ENCODE results near the gene HPD.
"Not testable (repeated sequence)": the region's sequence is repeated elsewhere in the genome, so short reads cannot be mapped to it uniquely, and the experiment has no call there.

HPD gene

GRCh38 chr12:121797937-121798786 lies 60.5 kb downstream of the HPD start:
- no peak for DNase-seq

- DNase-seq = no peak
Observed at GRCh38 chr12:121796855-121797751, 61.6 kb downstream of the HPD start.

DNA sequence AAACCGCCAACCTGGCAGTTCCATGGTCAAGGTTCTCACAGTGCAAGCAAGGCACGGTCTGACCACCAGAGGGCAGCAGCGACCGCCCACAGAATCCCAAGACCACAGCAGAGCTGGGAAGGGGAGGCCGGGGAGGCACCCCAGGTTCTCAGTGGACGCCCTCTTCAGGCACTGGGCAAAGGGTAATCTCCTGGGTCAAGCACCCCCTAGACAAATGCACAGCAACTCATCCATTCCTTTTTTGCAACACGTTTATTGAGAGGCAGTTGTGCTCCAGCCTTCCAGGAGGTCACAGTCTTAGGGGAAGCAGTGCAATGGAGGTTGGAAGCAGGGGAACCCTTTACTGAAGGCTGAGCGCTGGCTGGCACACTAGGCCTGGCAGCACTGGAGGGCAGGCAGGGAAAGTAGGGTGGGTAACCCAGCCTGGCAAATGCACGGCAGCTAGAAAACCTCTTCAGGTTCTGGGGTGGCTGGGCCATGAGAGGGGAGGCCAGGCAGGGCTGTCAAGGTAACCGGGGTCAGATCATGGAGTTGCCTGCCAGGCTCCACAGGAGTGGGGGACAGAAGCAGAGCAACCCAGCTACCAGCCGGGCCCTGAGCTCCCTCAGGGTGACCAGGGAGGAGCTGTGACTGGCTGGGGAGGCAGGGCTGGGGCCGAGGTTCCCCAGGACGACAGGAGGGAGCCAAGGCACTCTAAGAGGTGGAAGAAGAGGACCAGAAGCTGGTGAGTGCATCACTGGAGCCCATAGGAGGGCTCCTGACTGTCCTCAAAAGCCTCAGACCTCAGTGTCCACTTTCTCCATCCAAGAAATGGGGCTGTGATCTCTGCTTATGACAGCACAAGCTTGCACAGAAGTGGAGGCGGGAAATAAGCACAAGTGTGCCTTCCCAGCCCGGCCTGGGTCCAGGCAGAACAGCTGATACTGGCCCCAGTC lies 63.4 kb downstream of the HPD start:
- DNase-seq = peak; percentile 86

- no peak for DNase-seq
Observed at GRCh38 chr12:121794534-121795033, 64.1 kb downstream of the HPD start.

DNA sequence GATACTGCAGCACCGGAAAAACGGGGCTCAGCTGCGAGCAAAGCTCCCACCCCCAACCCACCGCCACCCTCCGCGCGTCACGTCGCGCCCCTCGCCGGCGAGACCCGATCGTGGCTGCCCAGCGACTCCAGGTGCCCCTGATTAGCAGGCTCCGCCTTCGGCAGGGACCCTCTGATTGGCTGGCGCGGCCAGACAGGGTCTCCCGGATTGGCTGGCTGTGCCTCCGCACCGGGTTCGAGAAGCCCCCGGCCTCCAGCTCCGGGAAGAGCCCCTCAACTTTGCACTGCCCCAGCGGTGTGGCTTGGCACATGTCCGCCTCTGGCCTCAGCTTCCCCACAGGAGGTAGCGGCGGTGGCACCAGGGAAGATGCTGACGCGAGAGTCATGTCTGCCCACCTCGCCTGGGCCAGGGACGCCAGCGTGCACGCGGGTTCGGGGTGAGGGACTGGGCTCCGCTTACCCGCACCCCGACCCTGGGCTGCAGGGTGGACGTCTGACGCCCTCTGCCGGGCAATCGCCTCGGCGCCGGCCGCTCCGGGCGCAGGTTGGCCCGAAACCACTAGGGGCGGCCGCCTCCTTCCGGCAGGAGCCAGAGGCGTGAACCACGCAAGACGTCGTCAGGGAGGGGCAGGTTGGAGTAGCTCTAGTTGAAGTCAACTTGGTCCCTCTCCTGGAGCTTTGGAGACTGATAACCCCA lies 64.7 kb downstream of the HPD start:
- DNase-seq = peak; percentile 96

- DNase-seq = peak; percentile 72
Observed at GRCh38 chr12:121793440-121793837, 65.2 kb downstream of the HPD start, which contains the start of gene RHOF. Gene RHOF (minus strand): TSS chr12:121793688. CDS start chr12:121793633, 55 bp downstream.

- peak; percentile 66 for DNase-seq
Observed at GRCh38 chr12:121792607-121793439, 65.8 kb downstream of the HPD start.

DNA sequence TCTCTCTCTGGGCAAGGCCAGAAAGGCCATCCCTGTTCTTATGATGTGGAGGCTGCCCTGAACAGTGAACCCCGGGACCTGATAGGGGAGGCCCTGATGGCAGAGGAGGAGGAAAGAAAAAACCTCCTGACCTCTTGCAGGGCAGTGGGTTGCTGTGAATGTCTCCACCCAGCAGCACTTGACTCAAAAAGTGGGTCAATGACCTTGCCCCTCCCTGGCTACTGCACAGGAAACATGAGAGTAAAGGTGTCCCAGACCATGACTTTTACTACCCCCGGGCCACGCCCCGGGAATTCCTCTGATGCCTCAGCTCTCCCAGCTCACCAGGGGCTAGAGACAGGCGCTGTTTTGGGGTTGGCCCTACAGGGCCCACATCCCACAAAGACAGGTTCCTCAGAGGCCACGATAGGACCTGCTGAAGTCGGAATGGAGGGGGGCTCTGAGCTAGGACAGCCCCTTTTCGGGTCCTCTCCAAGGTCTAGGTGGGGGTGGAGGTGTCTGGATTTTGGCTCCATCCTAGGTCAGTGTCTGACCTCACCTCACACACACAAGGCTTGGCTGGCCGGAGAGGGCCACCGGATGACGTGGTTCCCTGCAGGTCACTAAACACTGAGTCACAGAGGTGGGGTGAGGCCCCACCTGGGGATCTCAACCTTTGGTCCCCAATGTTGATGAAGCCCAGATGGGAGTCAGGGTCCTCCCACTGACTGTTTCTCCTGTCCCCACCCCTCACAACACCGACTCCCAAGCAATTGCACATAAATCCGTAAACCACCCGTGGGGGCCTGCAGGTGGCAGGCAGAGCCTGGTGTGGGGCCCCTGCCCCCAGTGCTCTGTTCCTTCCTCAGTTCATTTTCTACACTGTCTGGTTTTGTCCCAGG lies 66.7 kb downstream of the HPD start:
- DNase-seq = peak; percentile 40

GRCh38 chr12:121790785-121791184 lies 67.9 kb downstream of the HPD start:
- not testable (repeated sequence) for DNase-seq

DNA sequence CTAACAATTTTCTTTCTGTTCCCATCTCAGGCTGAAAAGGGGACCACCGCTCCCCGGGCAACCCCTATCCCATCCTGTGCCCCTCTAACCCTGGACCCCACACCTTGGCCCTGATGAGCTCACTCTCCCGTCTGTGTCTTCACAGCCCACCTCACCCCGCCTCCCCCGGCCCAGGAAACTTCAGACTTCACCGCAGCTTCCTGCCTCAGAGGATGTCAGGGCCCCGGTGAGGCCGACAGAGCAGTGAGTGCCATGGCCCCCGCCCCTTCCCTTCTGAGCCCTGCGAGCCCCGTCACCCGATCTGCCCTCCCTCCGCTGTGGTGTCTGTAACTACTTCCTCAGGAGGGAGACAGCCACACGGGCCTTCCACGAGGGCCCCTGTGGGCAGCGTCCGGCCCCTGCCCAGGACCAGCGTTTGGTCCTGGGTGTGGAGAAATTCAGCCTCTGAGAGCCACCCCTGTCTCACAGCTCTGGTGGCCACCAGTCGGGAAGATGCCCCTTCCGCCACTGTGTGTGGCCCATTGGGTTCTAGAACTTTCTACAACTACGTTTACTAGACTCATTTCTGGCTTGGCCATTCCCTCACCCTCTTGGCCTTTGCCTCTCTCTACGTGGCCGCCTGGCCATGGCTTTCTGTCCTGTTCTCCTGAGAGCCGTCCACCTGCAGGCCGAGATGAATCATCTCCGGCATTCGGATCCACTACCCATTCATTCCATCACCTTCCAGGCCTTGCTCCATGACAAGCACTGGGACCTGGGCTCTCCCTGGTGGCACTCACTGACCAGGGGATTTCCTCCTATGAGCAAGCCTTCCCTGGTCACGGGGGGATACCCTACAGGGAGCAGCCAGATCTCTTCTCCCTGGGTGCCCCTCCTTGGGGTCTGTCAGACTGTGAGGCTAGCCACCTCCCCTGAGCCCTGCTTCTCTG lies 68.6 kb downstream of the HPD start:
- peak; percentile 93 for DNase-seq

Measured in activated naive CD4-positive, alpha-beta T cell treated with Interleukin-2 at 50 U/mL for 16 hours (primary cell).